HepG2 (cell line): ENCODE data around the gene HLF. TPM values are rescaled to one million over a fixed set of nuclear protein-coding genes. Genes with fewer than 3 reads are reported as not detected.

Source experiments
- ELF3 ChIP-seq: IDR thresholded peaks from 2 replicates; pipeline ENCODE4 v1.6.1; 2016; ENCODE audit warnings: missing genetic modification reagents, missing compliant biosample characterization
- ESRRA ChIP-seq: sonication (generic); formaldehyde crosslinking; IDR thresholded peaks from 2 replicates; pipeline ENCODE4 v1.5.1; 2020; ENCODE audit warnings: mild to moderate bottlenecking, low read depth, missing genetic modification reagents
- JDP2 ChIP-seq: sonication (generic); formaldehyde crosslinking; IDR thresholded peaks from 2 replicates; pipeline ENCODE4 v1.8.1; 2022; ENCODE audit warnings: missing genetic modification reagents, borderline replicate concordance
- MAFK ChIP-seq, 2 experiments: IDR thresholded peaks in 1 of 2; conservative IDR thresholded peaks in 1 of 2; 2 replicates each; pipeline ENCODE4 v1.6.1; 2011; ENCODE audit warnings: improper control_type of control experiment in 2 of 2, low read length in 2 of 2
- MEF2D ChIP-seq: sonication (generic); formaldehyde crosslinking; IDR thresholded peaks from 2 replicates; pipeline ENCODE4 v1.5.1; 2020; ENCODE audit warnings: mild to moderate bottlenecking, missing genetic modification reagents
- PHB2 ChIP-seq: fragments of 450-650 bp; IDR thresholded peaks from 2 replicates; pipeline ENCODE4 v1.6.1; 2018; ENCODE audit not compliant: partially characterized antibody
- SKI ChIP-seq: fragments of 450-650 bp; IDR thresholded peaks from one replicate; pipeline ENCODE4 v1.6.1; 2018; ENCODE audit warnings: mild to moderate bottlenecking; ENCODE audit not compliant: partially characterized antibody
- ZFP82 ChIP-seq: sonication (generic); formaldehyde crosslinking; IDR thresholded peaks from 2 replicates; pipeline ENCODE4 v1.5.1; 2020; ENCODE audit warnings: mild to moderate bottlenecking, missing genetic modification reagents, borderline replicate concordance
- ZNF30 ChIP-seq: sonication (generic); formaldehyde crosslinking; IDR thresholded peaks from 2 replicates; pipeline ENCODE4 v1.5.0; 2020; ENCODE audit warnings: mild to moderate bottlenecking, missing genetic modification reagents
- ZNF343 ChIP-seq: sonication (generic); formaldehyde crosslinking; IDR thresholded peaks from 2 replicates; pipeline ENCODE4 v1.4.0; 2020; ENCODE audit warnings: mild to moderate bottlenecking, missing genetic modification reagents
- ZNF484 ChIP-seq: sonication (generic); formaldehyde crosslinking; IDR thresholded peaks from 2 replicates; pipeline ENCODE4 v1.5.1; 2020; ENCODE audit warnings: mild to moderate bottlenecking, low read depth, missing genetic modification reagents, borderline replicate concordance
- ZNF510 ChIP-seq: sonication (generic); formaldehyde crosslinking; IDR thresholded peaks from 2 replicates; pipeline ENCODE4 v1.4.0; 2020; ENCODE audit warnings: low read depth, mild to moderate bottlenecking, missing genetic modification reagents
- ZNF552 ChIP-seq: sonication (generic); formaldehyde crosslinking; IDR thresholded peaks from 2 replicates; pipeline ENCODE4 v1.9.0; 2022; ENCODE audit warnings: missing genetic modification reagents, mild to moderate bottlenecking, borderline replicate concordance
- polyA plus RNA-seq, 8 experiments: library from polyadenylated mRNA; depleted of rRNA in 3 of 8; stranded (reverse) in 7 of 8; unstranded in 1 of 8; fragments of >200 nt; fragmentation: Illumina TruSeq in 4 of 8; extraction: Trizol in 4 of 8; gene quantifications; 2 replicates each; pipeline versions ENCODE4 v1.2.1 to v1.2.3, GENCODE V29; 2011 to 2016; ENCODE audit warnings: low read depth in 4 of 8, missing spikeins in 1 of 8, mixed read lengths in 1 of 8; ENCODE audit not compliant: insufficient read depth in 1 of 8
- total RNA-seq, 5 experiments: library from RNA; depleted of rRNA; stranded (reverse); fragments of >200 nt; fragmentation: Illumina TruSeq; extraction: Trizol; gene quantifications; 2 replicates each; pipeline ENCODE4 v1.2.3, GENCODE V29; 2016; ENCODE audit warnings: low read depth in 1 of 5
- TF ChIP-seq, protein P1 (sequence below): sonication (generic); formaldehyde crosslinking; IDR thresholded peaks from 2 replicates; pipeline ENCODE4 v1.4.0; 2020; ENCODE audit warnings: missing genetic modification reagents; ENCODE audit errors: not compliant biosample characterization
- TF ChIP-seq, protein P2 (sequence below): sonication (generic); formaldehyde crosslinking; IDR thresholded peaks from 2 replicates; pipeline ENCODE4 v1.8.0; 2022; ENCODE audit warnings: mild to moderate bottlenecking, missing genetic modification reagents, moderate library complexity
- TF ChIP-seq, protein P3 (sequence below): sonication (generic); formaldehyde crosslinking; IDR thresholded peaks from 2 replicates; pipeline ENCODE4 v1.5.1; 2020; ENCODE audit warnings: mild to moderate bottlenecking, moderate library complexity, missing genetic modification reagents
- TF ChIP-seq, protein P4 (sequence below): sonication (generic); formaldehyde crosslinking; IDR thresholded peaks from 2 replicates; pipeline ENCODE4 v1.5.0; 2020; ENCODE audit warnings: mild to moderate bottlenecking, missing genetic modification reagents
- TF ChIP-seq, protein P5 (sequence below), 2 experiments: IDR thresholded peaks; 2 replicates each; pipeline ENCODE4 v1.6.1; 2011 to 2012; ENCODE audit warnings: low read length in 2 of 2, borderline replicate concordance in 1 of 2, low read depth in 1 of 2, mild to moderate bottlenecking in 1 of 2, moderate library complexity in 1 of 2

Gene HLF
- total and polyA plus RNA-seq, 2 of the 13 experiments (the other 11 are each of a cell fraction or from before 2014, with no cell fraction given): 202 to 346 TPM

DNA sequence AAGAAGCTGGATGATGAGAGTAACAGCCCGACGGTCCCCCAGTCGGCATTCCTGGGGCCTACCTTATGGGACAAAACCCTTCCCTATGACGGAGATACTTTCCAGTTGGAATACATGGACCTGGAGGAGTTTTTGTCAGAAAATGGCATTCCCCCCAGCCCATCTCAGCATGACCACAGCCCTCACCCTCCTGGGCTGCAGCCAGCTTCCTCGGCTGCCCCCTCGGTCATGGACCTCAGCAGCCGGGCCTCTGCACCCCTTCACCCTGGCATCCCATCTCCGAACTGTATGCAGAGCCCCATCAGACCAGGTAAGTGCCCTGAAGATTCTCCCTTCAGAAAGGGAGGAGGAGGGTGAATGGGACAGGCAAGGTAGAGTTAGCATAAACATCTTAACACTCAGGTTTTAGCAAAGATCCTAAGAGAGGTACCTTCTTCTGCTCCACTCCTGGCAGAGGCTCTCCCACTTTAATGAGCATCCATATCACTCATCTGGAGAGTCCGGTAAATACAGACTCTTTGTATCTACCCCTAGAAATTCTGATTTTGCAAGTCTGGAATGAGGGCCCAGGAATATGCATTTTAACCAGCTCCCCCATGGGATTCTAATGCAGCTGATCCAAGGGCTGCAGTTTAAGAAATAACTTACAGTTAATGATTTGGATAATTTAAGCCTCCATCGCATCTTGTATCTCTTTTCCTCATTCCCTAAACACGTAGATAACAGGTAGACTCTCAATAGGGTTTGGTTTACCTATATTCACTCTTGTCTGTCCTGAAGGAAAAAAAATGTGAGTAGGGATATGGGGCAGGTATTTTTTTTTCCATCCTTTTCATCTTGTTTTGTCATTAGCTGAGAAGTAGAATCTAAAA, 3.3 kb downstream of the HLF start (continued):
- TF ChIP-seq, protein P1, sequence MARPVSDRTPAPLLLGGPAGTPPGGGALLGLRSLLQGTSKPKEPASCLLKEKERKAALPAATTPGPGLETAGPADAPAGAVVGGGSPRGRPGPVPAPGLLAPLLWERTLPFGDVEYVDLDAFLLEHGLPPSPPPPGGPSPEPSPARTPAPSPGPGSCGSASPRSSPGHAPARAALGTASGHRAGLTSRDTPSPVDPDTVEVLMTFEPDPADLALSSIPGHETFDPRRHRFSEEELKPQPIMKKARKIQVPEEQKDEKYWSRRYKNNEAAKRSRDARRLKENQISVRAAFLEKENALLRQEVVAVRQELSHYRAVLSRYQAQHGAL: no peak
- TF ChIP-seq, protein P2, sequence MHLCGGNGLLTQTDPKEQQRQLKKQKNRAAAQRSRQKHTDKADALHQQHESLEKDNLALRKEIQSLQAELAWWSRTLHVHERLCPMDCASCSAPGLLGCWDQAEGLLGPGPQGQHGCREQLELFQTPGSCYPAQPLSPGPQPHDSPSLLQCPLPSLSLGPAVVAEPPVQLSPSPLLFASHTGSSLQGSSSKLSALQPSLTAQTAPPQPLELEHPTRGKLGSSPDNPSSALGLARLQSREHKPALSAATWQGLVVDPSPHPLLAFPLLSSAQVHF: no peak
- TF ChIP-seq, protein P3, sequence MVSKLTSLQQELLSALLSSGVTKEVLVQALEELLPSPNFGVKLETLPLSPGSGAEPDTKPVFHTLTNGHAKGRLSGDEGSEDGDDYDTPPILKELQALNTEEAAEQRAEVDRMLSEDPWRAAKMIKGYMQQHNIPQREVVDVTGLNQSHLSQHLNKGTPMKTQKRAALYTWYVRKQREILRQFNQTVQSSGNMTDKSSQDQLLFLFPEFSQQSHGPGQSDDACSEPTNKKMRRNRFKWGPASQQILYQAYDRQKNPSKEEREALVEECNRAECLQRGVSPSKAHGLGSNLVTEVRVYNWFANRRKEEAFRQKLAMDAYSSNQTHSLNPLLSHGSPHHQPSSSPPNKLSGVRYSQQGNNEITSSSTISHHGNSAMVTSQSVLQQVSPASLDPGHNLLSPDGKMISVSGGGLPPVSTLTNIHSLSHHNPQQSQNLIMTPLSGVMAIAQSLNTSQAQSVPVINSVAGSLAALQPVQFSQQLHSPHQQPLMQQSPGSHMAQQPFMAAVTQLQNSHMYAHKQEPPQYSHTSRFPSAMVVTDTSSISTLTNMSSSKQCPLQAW: peak; percentile 53; the same call in 1 of the 2 replicates
- TF ChIP-seq, protein P4, sequence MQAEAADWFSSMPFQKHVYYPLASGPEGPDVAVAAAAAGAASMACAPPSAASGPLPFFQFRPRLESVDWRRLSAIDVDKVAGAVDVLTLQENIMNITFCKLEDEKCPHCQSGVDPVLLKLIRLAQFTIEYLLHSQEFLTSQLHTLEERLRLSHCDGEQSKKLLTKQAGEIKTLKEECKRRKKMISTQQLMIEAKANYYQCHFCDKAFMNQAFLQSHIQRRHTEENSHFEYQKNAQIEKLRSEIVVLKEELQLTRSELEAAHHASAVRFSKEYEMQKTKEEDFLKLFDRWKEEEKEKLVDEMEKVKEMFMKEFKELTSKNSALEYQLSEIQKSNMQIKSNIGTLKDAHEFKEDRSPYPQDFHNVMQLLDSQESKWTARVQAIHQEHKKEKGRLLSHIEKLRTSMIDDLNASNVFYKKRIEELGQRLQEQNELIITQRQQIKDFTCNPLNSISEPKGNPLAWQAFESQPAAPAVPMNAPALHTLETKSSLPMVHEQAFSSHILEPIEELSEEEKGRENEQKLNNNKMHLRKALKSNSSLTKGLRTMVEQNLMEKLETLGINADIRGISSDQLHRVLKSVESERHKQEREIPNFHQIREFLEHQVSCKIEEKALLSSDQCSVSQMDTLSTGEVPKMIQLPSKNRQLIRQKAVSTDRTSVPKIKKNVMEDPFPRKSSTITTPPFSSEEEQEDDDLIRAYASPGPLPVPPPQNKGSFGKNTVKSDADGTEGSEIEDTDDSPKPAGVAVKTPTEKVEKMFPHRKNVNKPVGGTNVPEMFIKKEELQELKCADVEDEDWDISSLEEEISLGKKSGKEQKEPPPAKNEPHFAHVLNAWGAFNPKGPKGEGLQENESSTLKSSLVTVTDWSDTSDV (CRISPR knock-in tag): 0 out of 2 replicates have a peak, but pooled peaks have one; percentile 44
- TF ChIP-seq MAFK (conservative IDR thresholded peaks at IDR 0.05 in 1 of 2, IDR thresholded peaks at IDR 0.05 in 1 of 2; ENCODE audit: low read length in 2 of 2) (no peak), ZNF484 (CRISPR knock-in tag) (no peak), ZNF343 (no peak), ELF3 (CRISPR knock-in tag) (no peak; the same call in 1 of the 2 replicates), PHB2 (no peak), JDP2 (CRISPR knock-in tag) (no peak), ZNF552 (CRISPR knock-in tag) (no peak), MEF2D (no peak; the same call in 1 of the 2 replicates), ESRRA (CRISPR knock-in tag) (no peak), ZNF30 (CRISPR knock-in tag) (no peak), ZFP82 (CRISPR knock-in tag) (no peak), SKI (no peak), ZNF510 (CRISPR knock-in tag) (no peak)
- TF ChIP-seq, protein P5, sequence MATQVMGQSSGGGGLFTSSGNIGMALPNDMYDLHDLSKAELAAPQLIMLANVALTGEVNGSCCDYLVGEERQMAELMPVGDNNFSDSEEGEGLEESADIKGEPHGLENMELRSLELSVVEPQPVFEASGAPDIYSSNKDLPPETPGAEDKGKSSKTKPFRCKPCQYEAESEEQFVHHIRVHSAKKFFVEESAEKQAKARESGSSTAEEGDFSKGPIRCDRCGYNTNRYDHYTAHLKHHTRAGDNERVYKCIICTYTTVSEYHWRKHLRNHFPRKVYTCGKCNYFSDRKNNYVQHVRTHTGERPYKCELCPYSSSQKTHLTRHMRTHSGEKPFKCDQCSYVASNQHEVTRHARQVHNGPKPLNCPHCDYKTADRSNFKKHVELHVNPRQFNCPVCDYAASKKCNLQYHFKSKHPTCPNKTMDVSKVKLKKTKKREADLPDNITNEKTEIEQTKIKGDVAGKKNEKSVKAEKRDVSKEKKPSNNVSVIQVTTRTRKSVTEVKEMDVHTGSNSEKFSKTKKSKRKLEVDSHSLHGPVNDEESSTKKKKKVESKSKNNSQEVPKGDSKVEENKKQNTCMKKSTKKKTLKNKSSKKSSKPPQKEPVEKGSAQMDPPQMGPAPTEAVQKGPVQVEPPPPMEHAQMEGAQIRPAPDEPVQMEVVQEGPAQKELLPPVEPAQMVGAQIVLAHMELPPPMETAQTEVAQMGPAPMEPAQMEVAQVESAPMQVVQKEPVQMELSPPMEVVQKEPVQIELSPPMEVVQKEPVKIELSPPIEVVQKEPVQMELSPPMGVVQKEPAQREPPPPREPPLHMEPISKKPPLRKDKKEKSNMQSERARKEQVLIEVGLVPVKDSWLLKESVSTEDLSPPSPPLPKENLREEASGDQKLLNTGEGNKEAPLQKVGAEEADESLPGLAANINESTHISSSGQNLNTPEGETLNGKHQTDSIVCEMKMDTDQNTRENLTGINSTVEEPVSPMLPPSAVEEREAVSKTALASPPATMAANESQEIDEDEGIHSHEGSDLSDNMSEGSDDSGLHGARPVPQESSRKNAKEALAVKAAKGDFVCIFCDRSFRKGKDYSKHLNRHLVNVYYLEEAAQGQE (IDR thresholded peaks at IDR 0.05; ENCODE audit: borderline replicate concordance in 1 of 2, low read depth in 1 of 2, low read length in 2 of 2): 0 out of 4 replicates have a peak, but pooled peaks of 1 of the 2 experiments have one; percentile 18
